NB4 (cell line): ENCODE measurements around the gene DCLK1.

Experiments
- DNase-seq: peaks from one replicate; pipeline ENCODE4 v3.0.0; 2010; ENCODE audit warnings: low read depth
- H3K4me3 ChIP-seq: one replicate; pipeline ENCODE4 v1.5.1; 2011; ENCODE audit warnings: mild to moderate bottlenecking, low read depth, low read length, moderate library complexity
- CTCF ChIP-seq: IDR thresholded peaks from one replicate; pipeline ENCODE4 v1.5.1; 2012; ENCODE audit warnings: low read depth, low read length
- MAX ChIP-seq: IDR thresholded peaks from 2 replicates; pipeline ENCODE4 v1.6.1; 2011; ENCODE audit warnings: low read depth, low read length
- MYC ChIP-seq: IDR thresholded peaks from 2 replicates; pipeline ENCODE4 v1.6.1; 2011; ENCODE audit warnings: low read depth, low read length
- POLR2A ChIP-seq: IDR thresholded peaks from 2 replicates; pipeline ENCODE4 v1.6.1; 2011; ENCODE audit warnings: mild to moderate bottlenecking; ENCODE audit not compliant: insufficient read length; ENCODE audit errors: extremely low read depth

DCLK1 gene

GRCh38 chr13:36059321-36059720, 71.9 kb downstream of the DCLK1 start:
- DNase-seq = no peak
- no peak overlapping the region for H3K4me3 ChIP-seq
- TF ChIP-seq MAX (no peak), CTCF (no peak), MYC (no peak), POLR2A (no peak)

GRCh38 chr13:36058116-36058515, 73.1 kb downstream of the DCLK1 start:
- TF ChIP-seq POLR2A (no peak), CTCF (no peak)
- DNase-seq = no peak
- H3K4me3 ChIP-seq = no peak overlapping the region

GRCh38 chr13:36057547-36057946, 73.6 kb downstream of the DCLK1 start:
- TF ChIP-seq MYC = no peak
- no peak for TF ChIP-seq POLR2A
- no peak for TF ChIP-seq MAX
- TF ChIP-seq CTCF = no peak
- no peak for DNase-seq

GRCh38 chr13:36057041-36057440, 74.1 kb downstream of the DCLK1 start:
- H3K4me3 ChIP-seq = no peak overlapping the region
- TF ChIP-seq POLR2A (no peak), MAX (no peak), MYC (no peak), CTCF (no peak)
- peak; percentile 11 for DNase-seq

More at GRCh38 chr13:36057547-36057946, 73.6 kb downstream of the DCLK1 start:
- no peak overlapping the region for H3K4me3 ChIP-seq

GRCh38 chr13:36055366-36055765, 75.8 kb downstream of the DCLK1 start:
- no peak overlapping the region for H3K4me3 ChIP-seq
- no peak for DNase-seq
- TF ChIP-seq MYC (no peak), CTCF (no peak), POLR2A (no peak), MAX (no peak)

- TF ChIP-seq MAX (no peak), MYC (no peak), CTCF (no peak), POLR2A (no peak)
- no peak overlapping the region for H3K4me3 ChIP-seq
- DNase-seq = no peak
These were observed 77.1 kb downstream of the DCLK1 start for GRCh38 chr13:36054041-36054440.
